PFSK-1 (cell line): Measurements from ENCODE around the gene IL10RB.

Experiments used
- POLR2AphosphoS5 ChIP-seq: IDR thresholded peaks from 2 replicates; pipeline ENCODE4 v1.6.1; 2012; ENCODE audit warnings: low read depth, mild to moderate bottlenecking, control low read depth, low read length, moderate library complexity
- SIN3A ChIP-seq: IDR thresholded peaks from 2 replicates; pipeline ENCODE4 v1.6.1; 2012; ENCODE audit warnings: mild to moderate bottlenecking, low read length, moderate library complexity, borderline replicate concordance; ENCODE audit not compliant: insufficient read depth
- TAF1 ChIP-seq: IDR thresholded peaks from 2 replicates; pipeline ENCODE4 v1.6.1; 2012; ENCODE audit warnings: low read length, control low read depth, borderline replicate concordance; ENCODE audit not compliant: insufficient read depth
- TF ChIP-seq, protein P1 (sequence below), 2 experiments: IDR thresholded peaks; 2 replicates each; pipeline versions ENCODE4 v1.6.1 to v1.8.0; 2011 to 2012; ENCODE audit warnings: low read depth in 2 of 2, low read length in 2 of 2, control low read depth in 1 of 2, inconsistent platforms in 1 of 2, mild to moderate bottlenecking in 1 of 2, moderate library complexity in 1 of 2; ENCODE audit not compliant: insufficient read depth in 1 of 2

DNA sequence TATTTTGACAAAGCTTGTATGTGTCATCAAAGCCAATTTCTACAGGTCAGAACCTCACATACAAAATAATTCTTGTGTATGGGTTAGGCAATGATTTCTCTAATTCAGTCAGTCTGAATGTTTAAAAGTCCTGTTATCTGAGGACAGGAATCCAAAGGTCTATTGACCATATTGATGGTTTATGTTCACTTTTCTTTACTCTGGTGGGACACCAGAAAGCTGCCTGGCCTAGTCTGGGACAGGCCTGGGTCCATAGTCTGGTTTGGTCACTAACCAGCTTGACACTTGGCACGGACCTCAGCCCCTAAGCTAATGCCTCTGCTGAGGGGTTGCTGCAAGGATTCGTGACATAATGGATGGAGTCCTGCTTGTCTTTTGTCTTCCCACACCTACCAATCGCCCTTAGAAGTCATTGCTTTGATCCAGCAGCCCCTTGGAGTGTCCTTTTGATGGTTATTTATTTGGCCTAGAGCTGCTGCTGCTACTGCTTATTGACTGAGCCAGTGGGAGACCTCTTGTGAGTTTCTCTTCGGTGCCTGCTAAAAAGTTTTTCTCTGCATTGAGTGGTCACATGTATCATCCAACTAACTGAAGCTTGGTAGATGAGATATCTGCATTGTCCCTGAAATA is 20.8 kb upstream of the IL10RB start:
- TF ChIP-seq, protein P1, sequence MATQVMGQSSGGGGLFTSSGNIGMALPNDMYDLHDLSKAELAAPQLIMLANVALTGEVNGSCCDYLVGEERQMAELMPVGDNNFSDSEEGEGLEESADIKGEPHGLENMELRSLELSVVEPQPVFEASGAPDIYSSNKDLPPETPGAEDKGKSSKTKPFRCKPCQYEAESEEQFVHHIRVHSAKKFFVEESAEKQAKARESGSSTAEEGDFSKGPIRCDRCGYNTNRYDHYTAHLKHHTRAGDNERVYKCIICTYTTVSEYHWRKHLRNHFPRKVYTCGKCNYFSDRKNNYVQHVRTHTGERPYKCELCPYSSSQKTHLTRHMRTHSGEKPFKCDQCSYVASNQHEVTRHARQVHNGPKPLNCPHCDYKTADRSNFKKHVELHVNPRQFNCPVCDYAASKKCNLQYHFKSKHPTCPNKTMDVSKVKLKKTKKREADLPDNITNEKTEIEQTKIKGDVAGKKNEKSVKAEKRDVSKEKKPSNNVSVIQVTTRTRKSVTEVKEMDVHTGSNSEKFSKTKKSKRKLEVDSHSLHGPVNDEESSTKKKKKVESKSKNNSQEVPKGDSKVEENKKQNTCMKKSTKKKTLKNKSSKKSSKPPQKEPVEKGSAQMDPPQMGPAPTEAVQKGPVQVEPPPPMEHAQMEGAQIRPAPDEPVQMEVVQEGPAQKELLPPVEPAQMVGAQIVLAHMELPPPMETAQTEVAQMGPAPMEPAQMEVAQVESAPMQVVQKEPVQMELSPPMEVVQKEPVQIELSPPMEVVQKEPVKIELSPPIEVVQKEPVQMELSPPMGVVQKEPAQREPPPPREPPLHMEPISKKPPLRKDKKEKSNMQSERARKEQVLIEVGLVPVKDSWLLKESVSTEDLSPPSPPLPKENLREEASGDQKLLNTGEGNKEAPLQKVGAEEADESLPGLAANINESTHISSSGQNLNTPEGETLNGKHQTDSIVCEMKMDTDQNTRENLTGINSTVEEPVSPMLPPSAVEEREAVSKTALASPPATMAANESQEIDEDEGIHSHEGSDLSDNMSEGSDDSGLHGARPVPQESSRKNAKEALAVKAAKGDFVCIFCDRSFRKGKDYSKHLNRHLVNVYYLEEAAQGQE (IDR thresholded peaks at IDR 0.05; ENCODE audit: insufficient read depth in 1 of 2, low read depth in 2 of 2, low read length in 2 of 2) = no peak
- TF ChIP-seq TAF1 (no peak), POLR2AphosphoS5 (no peak), SIN3A (no peak)
